Fibroblast of lung (primary cell): ENCODE data around the gene DLG4. TPM values are rescaled to one million over a fixed set of nuclear protein-coding genes. Genes with fewer than 3 reads are reported as not detected.

Source experiments
- DNase-seq, 2 donors: peaks; one replicate each; pipeline versions ENCODE4 v3.0.0 to v3.0.0-alpha.2; 2010; ENCODE audit warnings: low read depth in 2 of 2
- H2AFZ ChIP-seq: 2 replicates; pipeline ENCODE4 v1.5.1; 2012; ENCODE audit warnings: low read length, control low read depth, inconsistent platforms
- H3K27ac ChIP-seq: 2 replicates; pipeline ENCODE4 v1.5.1; 2011; ENCODE audit warnings: low read length, control low read depth; ENCODE audit not compliant: insufficient read depth
- H3K27me3 ChIP-seq: 2 replicates; pipeline ENCODE4 v1.5.1; 2011; ENCODE audit warnings: mild to moderate bottlenecking, low read length; ENCODE audit not compliant: control insufficient read depth, insufficient read depth
- H3K36me3 ChIP-seq: 2 replicates; pipeline ENCODE4 v1.5.1; 2011; ENCODE audit warnings: low read length; ENCODE audit not compliant: control insufficient read depth, insufficient read depth
- H3K4me1 ChIP-seq: 2 replicates; pipeline ENCODE4 v1.5.1; 2011; ENCODE audit warnings: low read length; ENCODE audit not compliant: control insufficient read depth, insufficient read depth; ENCODE audit errors: extremely low read depth
- H3K4me2 ChIP-seq: 2 replicates; pipeline ENCODE4 v1.5.1; 2011; ENCODE audit warnings: low read length, control low read depth; ENCODE audit not compliant: insufficient read depth; ENCODE audit errors: extremely low read depth
- H3K4me3 ChIP-seq, 4 experiments: fragments of 200-600 bp in 1 of 4; sonication (generic) in 1 of 4; replicated peaks in 1 of 4; 2 replicates each; pipeline ENCODE4 v1.5.1; 2011 to 2016; ENCODE audit warnings: low read length in 4 of 4, low read depth in 3 of 4, mild to moderate bottlenecking in 3 of 4, control low read depth in 2 of 4, inconsistent platforms in 1 of 4, mixed read lengths in 1 of 4; ENCODE audit not compliant: insufficient read depth in 1 of 4; ENCODE audit errors: control extremely low read depth in 1 of 4
- H3K79me2 ChIP-seq: 2 replicates; pipeline ENCODE4 v1.5.1; 2012; ENCODE audit warnings: mild to moderate bottlenecking, low read length, inconsistent platforms; ENCODE audit not compliant: control insufficient read depth, insufficient read depth
- H3K9ac ChIP-seq: 2 replicates; pipeline ENCODE4 v1.5.1; 2011; ENCODE audit warnings: mild to moderate bottlenecking, low read length, control low read depth; ENCODE audit not compliant: insufficient read depth
- H3K9me3 ChIP-seq: 2 replicates; pipeline ENCODE4 v1.5.1; 2012; ENCODE audit warnings: low read depth, low read length; ENCODE audit not compliant: control insufficient read depth, insufficient read depth
- H4K20me1 ChIP-seq: 2 replicates; pipeline ENCODE4 v1.5.1; 2011; ENCODE audit warnings: low read length; ENCODE audit not compliant: control insufficient read depth, insufficient read depth; ENCODE audit errors: extremely low read depth
- EZH2 ChIP-seq: IDR thresholded peaks from 2 replicates; pipeline ENCODE4 v1.5.1; 2012; ENCODE audit warnings: low read length, control low read depth, mild to moderate bottlenecking; ENCODE audit errors: missing control alignments
- polyA plus RNA-seq, 2 donors: library from polyadenylated mRNA; depleted of rRNA in 1 of 2; stranded (reverse) in 1 of 2; unstranded in 1 of 2; fragments of >200 nt; gene quantifications; 2 replicates each; pipeline ENCODE4 v1.2.1, GENCODE V29; 2011 to 2012; ENCODE audit warnings: missing spikeins in 1 of 2
- total RNA-seq: library from RNA; depleted of rRNA; stranded (reverse); fragments of >200 nt; gene quantifications from 2 replicates; pipeline ENCODE4 v1.2.1, GENCODE V29; 2014
- TF ChIP-seq, protein P1 (sequence below), 2 donors: IDR thresholded peaks in 1 of 2; conservative IDR thresholded peaks in 1 of 2; 1 replicate in 1 of 2; 2 replicates in 1 of 2; pipeline ENCODE4 v1.5.1; 2011 to 2012; ENCODE audit warnings: low read length in 2 of 2, control low read depth in 1 of 2, inconsistent platforms in 1 of 2, low read depth in 1 of 2, mild to moderate bottlenecking in 1 of 2

The DLG4 gene
- total and polyA plus RNA-seq, 2 donors (not counting 1 experiment from before 2014, with no cell fraction given) = 11.3 to 22.0 TPM

DNA sequence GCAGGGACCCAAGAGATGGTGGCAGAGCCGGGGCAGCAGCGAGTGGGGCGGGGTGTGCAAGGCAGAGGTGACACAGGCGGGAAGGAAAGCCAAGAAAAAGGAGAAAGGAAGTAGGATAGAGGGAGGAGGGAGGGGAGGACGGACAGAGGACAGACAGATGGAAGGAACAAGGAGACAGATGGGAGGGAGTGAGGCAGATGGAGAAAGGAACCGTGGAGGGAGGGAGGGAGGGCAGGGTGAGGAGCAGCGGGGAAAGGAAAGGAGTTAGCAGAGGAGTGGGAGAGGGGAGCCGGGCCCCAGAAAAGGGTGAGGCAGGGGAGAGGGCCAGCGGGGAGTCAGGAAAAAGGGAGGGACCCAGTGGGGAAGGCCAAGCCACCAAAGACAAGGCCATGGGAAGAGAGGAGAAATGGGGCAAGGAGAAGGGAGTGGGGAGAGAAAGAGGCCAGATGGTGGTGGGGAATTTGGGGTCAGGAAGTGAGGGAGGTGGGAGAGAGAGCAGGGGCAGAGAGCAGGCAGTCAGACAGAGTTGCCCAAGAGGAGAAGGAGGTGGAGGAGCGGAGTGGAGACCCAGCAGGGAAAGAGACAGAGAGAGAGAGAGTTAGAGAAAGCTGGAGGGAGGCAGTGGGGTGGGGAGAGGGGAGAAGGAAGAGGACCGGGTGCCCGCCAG is 27.2 kb downstream of the DLG4 start:
- Histone ChIP-seq H3K79me2 (no peaks in the 10 kb centered on the region), H3K9me3 (no peaks in the 10 kb centered on the region), H3K27ac (no peak overlapping the region), H3K4me1 (no peaks in the 10 kb centered on the region), H3K9ac (no peak overlapping the region), H3K4me3 (no peak overlapping the region), H3K36me3 (peaks cover 17% of the 10 kb centered on the region), H3K4me2 (no peak overlapping the region), H4K20me1 (no peaks in the 10 kb centered on the region), H3K27me3 (no peaks in the 10 kb centered on the region), H2AFZ (no peak overlapping the region)
- TF ChIP-seq EZH2 = no peak
- TF ChIP-seq, protein P1, sequence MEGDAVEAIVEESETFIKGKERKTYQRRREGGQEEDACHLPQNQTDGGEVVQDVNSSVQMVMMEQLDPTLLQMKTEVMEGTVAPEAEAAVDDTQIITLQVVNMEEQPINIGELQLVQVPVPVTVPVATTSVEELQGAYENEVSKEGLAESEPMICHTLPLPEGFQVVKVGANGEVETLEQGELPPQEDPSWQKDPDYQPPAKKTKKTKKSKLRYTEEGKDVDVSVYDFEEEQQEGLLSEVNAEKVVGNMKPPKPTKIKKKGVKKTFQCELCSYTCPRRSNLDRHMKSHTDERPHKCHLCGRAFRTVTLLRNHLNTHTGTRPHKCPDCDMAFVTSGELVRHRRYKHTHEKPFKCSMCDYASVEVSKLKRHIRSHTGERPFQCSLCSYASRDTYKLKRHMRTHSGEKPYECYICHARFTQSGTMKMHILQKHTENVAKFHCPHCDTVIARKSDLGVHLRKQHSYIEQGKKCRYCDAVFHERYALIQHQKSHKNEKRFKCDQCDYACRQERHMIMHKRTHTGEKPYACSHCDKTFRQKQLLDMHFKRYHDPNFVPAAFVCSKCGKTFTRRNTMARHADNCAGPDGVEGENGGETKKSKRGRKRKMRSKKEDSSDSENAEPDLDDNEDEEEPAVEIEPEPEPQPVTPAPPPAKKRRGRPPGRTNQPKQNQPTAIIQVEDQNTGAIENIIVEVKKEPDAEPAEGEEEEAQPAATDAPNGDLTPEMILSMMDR (conservative IDR thresholded peaks at IDR 0.05 in 1 of 2, IDR thresholded peaks at IDR 0.05 in 1 of 2; ENCODE audit: low read depth in 1 of 2, low read length in 2 of 2) = no peak
- no peak for DNase-seq

DNA sequence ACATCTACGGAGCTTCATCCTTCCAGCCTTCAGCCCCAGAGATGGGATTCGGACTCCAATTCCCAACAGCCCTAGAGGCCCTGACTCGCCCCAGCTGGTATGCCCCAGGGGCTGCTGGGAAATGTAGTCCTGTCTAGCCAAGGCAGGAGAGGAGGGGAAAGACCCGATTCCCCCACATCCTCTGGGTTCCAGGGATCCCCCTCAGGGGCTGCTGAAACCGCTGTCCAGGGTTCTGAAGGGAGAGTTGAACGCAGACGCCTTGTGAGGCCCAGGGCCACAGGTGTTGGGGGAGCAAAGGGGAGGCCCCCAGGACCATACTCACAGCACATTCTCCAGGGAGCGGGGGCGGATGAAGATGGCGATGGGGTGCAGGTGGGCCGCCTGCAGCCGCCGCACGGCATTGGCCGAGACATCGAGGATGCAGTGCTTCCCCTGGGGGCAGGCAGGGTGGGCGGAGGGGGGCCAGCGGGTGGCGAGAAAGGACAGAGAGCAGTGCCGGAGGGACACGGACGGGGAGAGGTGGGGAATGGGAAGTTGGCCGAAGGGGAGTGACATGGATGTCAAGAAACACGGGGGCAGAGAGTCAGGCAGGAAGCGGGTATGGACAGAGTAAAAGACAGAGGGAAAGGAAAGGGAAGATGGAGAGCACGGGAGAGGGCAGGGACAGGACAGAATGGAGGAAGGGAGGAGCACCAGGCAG is 27.9 kb downstream of the DLG4 start:
- TF ChIP-seq, protein P1 (conservative IDR thresholded peaks at IDR 0.05 in 1 of 2, IDR thresholded peaks at IDR 0.05 in 1 of 2; ENCODE audit: low read depth in 1 of 2, low read length in 2 of 2) = no peak
- no peak for TF ChIP-seq EZH2
- DNase-seq = peak in 1 of 2 donors; percentile 21
- Histone ChIP-seq H3K4me2 (no peak overlapping the region), H3K4me3 (no peak overlapping the region), H2AFZ (no peak overlapping the region), H4K20me1 (no peaks in the 10 kb centered on the region), H3K36me3 (peaks cover 17% of the 10 kb centered on the region), H3K79me2 (no peaks in the 10 kb centered on the region), H3K27ac (no peak overlapping the region), H3K27me3 (no peaks in the 10 kb centered on the region), H3K9me3 (no peaks in the 10 kb centered on the region), H3K9ac (no peak overlapping the region), H3K4me1 (no peaks in the 10 kb centered on the region)

DNA sequence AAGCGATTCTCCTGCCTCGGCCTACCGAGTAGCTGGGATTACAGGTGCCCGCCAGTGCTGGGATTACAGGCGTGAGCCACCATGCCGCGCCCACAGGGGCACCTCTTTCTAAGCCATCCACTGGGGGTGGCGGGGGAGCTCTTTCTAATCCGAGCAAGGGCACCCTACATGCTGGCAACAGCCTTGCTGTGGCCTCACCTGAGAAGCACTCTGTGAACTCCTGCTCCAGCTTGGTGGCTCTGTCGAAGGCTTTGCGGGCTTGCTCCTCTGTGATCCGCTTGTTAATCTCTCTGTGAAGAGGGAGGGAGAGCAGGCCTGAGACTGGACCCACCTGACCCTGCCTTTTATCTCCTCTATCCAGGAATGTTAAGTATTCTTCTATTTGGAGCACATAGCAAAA is 28.6 kb downstream of the DLG4 start:
- no peaks in the 10 kb centered on the region for H4K20me1 ChIP-seq
- H3K36me3 ChIP-seq = peaks cover 13% of the 10 kb centered on the region
- no peaks in the 10 kb centered on the region for H3K79me2 ChIP-seq

More for the DNA sequence above, 28.6 kb downstream of the DLG4 start:
- H3K4me2 ChIP-seq = no peak overlapping the region
- H3K9ac ChIP-seq = no peak overlapping the region
- H2AFZ ChIP-seq = no peak overlapping the region
- H3K9me3 ChIP-seq = no peaks in the 10 kb centered on the region
- DNase-seq = no peak
- no peak for TF ChIP-seq EZH2
- TF ChIP-seq, protein P1 (conservative IDR thresholded peaks at IDR 0.05 in 1 of 2, IDR thresholded peaks at IDR 0.05 in 1 of 2; ENCODE audit: low read depth in 1 of 2, low read length in 2 of 2) = no peak
- no peak overlapping the region for H3K4me3 ChIP-seq
- no peaks in the 10 kb centered on the region for H3K27me3 ChIP-seq
- H3K27ac ChIP-seq = no peak overlapping the region
- H3K4me1 ChIP-seq = no peaks in the 10 kb centered on the region
